Thymus (tissue), 11 donors: ENCODE measurements around the gene GET4. TPM values are rescaled to one million over a fixed set of nuclear protein-coding genes. Genes with fewer than 3 reads are reported as not detected.

Experiments
- DNase-seq, 9 donors: peaks; one replicate each; pipeline ENCODE4 v3.0.0-alpha.2; 2013; ENCODE audit warnings: low spot score in 9 of 9, low read depth in 6 of 9, missing footprints in 1 of 9
- H3K27ac ChIP-seq, 2 donors: one replicate each; pipeline ENCODE4 v1.5.1; 2013; ENCODE audit warnings: control low read depth in 1 of 2, low read depth in 1 of 2, low read length in 1 of 2, mild to moderate bottlenecking in 1 of 2, moderate library complexity in 1 of 2
- H3K27me3 ChIP-seq, 2 donors: one replicate each; pipeline ENCODE4 v1.5.1; 2013; ENCODE audit warnings: low read length in 1 of 2; ENCODE audit not compliant: control insufficient read depth in 2 of 2, insufficient read depth in 1 of 2
- H3K36me3 ChIP-seq, 2 donors: one replicate each; pipeline ENCODE4 v1.5.1; 2013; ENCODE audit warnings: low read length in 1 of 2, mild to moderate bottlenecking in 1 of 2, moderate library complexity in 1 of 2; ENCODE audit not compliant: control insufficient read depth in 2 of 2, insufficient read depth in 2 of 2
- H3K4me1 ChIP-seq, 2 donors: one replicate each; pipeline ENCODE4 v1.5.1; 2013; ENCODE audit warnings: low read length in 2 of 2; ENCODE audit not compliant: control insufficient read depth in 2 of 2, insufficient read depth in 2 of 2
- H3K4me3 ChIP-seq, 2 donors: one replicate each; pipeline ENCODE4 v1.5.1; 2013; ENCODE audit warnings: low read length in 2 of 2, control low read depth in 1 of 2, mild to moderate bottlenecking in 1 of 2
- H3K9me3 ChIP-seq, 2 donors: one replicate each; pipeline ENCODE4 v1.5.1; 2013; ENCODE audit warnings: low read length in 1 of 2, mild to moderate bottlenecking in 1 of 2; ENCODE audit not compliant: control insufficient read depth in 2 of 2, insufficient read depth in 1 of 2
- WGBS: extraction: QIAGEN DNeasy Blood & Tissue Kit; methylation state at CpG from one replicate; pipeline ENCODE4 v1.1.7; 2013; 5-methylcytosine and 5-hydroxymethylcytosine counted together
- polyA plus RNA-seq: library from polyadenylated mRNA; stranded (reverse); fragments of 200-250 nt; gene quantifications from one replicate; pipeline ENCODE4 v1.2.3, GENCODE V29; 2013
- total RNA-seq: library from RNA; stranded (reverse); fragments of 120-200 nt; gene quantifications from one replicate; pipeline ENCODE4 v1.2.4, GENCODE V29; 2013
- donor health status: healthy.

The GET4 gene
- total and polyA plus RNA-seq, 2 donors, result 24.3 to 84.7 TPM

DNA sequence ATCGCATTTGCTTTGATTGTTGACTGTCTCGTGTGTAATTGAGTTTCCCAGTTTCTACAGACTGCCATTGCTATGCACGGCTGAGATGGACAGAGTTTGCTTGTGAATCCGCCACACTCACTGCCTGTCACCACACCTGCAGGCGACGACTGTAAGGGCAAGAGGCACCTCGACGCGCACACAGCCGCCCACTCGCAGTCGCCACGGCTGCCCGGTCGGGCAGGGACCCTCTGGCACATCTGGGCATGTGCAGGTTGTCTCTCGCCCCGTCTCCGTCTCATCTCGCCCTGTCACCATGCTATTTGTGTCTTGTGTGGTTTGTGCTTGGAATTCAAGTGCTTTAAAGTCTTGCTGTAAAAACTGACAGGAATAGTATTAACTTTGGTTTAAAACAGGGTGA lies 26.6 kb upstream of the GET4 start:
- peaks cover 1 to 13% of the 10 kb centered on the region in 2 donors for H3K9me3 ChIP-seq

DNA sequence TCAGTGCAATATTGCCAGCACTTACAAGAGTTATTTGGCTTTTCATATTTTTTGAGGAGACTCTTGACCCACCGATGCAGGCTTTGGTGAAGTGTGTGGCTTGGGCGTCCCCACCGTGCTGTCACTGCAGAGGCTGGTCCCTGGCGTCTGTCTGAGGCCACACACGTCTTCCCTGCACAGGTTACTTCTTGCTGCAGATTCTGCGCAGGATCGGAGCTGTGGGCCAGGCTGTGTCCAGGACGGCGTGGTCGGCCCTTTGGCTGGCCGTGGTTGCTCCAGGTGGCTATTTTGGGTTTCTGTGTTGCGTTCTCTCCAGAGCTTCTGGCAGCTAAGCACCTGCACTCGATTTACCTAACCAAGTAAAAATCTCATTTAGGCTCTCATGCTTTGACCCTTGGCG lies 25.1 kb upstream of the GET4 start:
- 94% methylated on average over 14 of the region's 14 CpGs for WGBS
- no peak overlapping the region for H3K4me3 ChIP-seq
- peaks cover 53 to 60% of the 10 kb centered on the region in 2 donors for H3K36me3 ChIP-seq
- no peaks in the 10 kb centered on the region for H3K27me3 ChIP-seq
- no peaks in the 10 kb centered on the region for H3K4me1 ChIP-seq
- no peak for DNase-seq
- H3K9me3 ChIP-seq, result peaks cover 1 to 13% of the 10 kb centered on the region in 2 donors
- no peak overlapping the region for H3K27ac ChIP-seq

More for the DNA sequence above, 26.6 kb upstream of the GET4 start:
- Histone ChIP-seq H3K27me3 (no peaks in the 10 kb centered on the region), H3K27ac (no peak overlapping the region), H3K4me3 (no peak overlapping the region), H3K36me3 (peaks cover 45 to 57% of the 10 kb centered on the region in 2 donors), H3K4me1 (no peaks in the 10 kb centered on the region)
- WGBS, result 97% methylated on average over 19 of the region's 19 CpGs
- no peak for DNase-seq

DNA sequence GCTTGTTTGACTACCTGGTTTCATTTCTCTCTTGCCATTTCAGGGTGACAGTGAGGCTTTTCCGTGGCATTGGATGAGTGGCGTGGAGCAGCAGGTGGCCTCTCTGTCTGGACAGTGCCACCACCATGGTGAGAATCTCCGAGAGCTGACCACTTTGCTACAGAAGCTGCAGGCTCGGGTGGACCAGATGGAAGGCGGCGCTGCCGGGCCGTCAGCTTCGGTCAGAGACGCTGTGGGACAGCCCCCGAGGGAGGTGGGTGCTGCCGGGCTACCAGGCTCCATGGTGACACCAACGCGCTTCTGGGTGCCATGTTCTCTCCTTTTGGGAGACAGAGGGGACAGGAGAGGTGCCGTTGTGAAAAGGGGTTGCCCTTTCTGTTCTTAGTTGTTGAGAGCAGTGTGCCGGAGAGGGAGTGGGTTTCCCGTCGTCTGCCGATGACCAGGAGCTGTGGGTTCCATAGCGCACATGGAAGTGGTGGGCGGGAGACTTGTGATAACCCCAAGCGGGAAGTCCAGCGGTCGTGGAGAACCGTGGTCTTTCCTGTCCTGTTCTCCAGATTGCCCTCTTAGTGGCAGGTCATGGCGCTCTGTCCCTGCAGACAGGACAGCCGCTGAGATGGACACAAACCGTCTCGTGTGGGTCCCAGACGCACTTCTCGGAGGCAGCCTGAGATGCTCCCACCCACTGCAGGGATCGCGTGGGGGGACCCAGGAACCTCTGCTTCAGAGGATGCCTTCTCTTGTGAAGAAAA lies 22.8 kb upstream of the GET4 start:
- H3K27ac ChIP-seq, result no peak overlapping the region
- H3K27me3 ChIP-seq, result no peaks in the 10 kb centered on the region
- H3K4me1 ChIP-seq, result no peaks in the 10 kb centered on the region
- no peak for DNase-seq
- peaks cover 65 to 81% of the 10 kb centered on the region in 2 donors for H3K36me3 ChIP-seq
- no peaks in the 10 kb centered on the region for H3K9me3 ChIP-seq
- H3K4me3 ChIP-seq, result no peak overlapping the region
- WGBS, result 95% methylated on average over 33 of the region's 33 CpGs

- WGBS, result 96% methylated on average over 32 of the region's 32 CpGs
- DNase-seq, result no peak
- no peaks in the 10 kb centered on the region for H3K4me1 ChIP-seq
- peaks cover 64 to 77% of the 10 kb centered on the region in 2 donors for H3K36me3 ChIP-seq
- no peak overlapping the region for H3K27ac ChIP-seq
- H3K9me3 ChIP-seq, result no peaks in the 10 kb centered on the region
- H3K4me3 ChIP-seq, result no peak overlapping the region
- H3K27me3 ChIP-seq, result no peaks in the 10 kb centered on the region
Measured at GRCh38 chr7:854118-854775, 22.1 kb upstream of the GET4 start.

DNA sequence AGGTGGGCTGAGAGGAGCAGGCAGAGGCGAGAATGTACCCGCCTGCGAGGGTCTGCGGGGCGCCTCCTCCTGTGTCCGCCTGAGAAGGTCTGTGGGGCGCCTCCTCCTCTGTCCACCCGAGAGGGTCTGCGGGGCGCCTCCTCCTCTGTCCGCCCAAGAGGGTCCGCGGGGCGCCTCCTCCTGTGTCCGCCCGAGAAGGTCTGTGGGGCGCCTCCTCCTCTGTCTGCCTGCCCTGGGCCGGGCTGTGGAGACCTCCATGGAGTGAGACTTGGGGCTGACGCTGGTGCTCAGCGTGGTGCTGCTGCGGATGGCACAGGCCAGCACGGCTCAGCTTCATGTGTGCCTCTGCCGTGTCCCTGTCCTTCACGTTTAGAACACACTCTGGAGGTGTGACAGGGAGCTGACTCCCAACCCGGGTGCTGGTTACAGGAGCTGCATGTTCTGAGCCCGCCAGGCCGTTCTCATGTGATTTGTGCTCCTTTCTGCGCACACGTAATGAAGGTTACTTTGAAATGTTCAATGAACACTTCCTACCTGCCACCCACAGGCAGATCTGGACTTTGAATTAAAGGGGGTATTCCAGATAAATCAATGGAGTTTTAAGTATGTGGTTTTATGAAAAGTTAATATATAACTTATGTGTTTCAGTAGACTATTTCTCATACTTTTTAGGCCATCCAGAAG lies 20.5 kb upstream of the GET4 start:
- WGBS, result 96% methylated on average over 29 of the region's 29 CpGs
- H3K4me1 ChIP-seq, result no peaks in the 10 kb centered on the region
- DNase-seq, result no peak
- H3K4me3 ChIP-seq, result no peak overlapping the region
- H3K9me3 ChIP-seq, result no peaks in the 10 kb centered on the region
- H3K27ac ChIP-seq, result no peak overlapping the region
- no peaks in the 10 kb centered on the region for H3K27me3 ChIP-seq
- peaks cover 68 to 82% of the 10 kb centered on the region in 2 donors for H3K36me3 ChIP-seq

DNA sequence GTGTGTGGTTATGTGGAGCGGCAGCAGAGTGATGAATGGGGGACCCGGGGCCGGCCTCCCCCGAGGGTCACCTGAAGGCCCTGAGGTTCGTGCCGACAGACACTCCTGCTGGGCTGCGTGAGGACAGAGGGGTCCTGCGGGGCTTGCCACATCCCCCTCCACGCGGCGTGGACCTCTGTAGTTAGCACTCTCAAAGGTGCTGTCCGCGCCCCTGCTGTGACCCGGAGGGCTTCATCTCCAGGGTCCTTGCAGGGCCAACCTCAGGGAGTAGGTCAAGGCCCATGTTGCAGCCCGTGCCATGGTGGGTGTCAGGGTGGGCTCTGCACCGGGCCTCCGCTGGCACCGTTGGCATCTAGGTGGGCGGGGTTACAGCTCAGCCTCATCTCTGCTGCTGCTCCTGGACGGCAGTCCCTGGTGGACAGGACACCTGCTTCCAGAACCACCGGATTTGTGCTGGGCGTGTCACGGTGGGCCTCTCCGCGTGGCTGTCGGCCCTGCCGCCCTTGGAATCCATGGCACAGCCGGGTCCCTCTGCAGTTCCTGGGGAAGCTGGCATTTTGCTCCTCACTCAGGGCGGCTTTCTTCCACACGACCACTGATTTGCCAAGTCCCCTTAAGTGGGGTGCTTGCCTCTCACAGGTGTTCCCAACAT lies 19.8 kb upstream of the GET4 start:
- H3K4me1 ChIP-seq, result no peaks in the 10 kb centered on the region
- no peak overlapping the region for H3K4me3 ChIP-seq
- no peaks in the 10 kb centered on the region for H3K27me3 ChIP-seq
- H3K36me3 ChIP-seq, result peaks cover 72 to 86% of the 10 kb centered on the region in 2 donors
- H3K9me3 ChIP-seq, result no peaks in the 10 kb centered on the region
- no peak for DNase-seq
- no peak overlapping the region for H3K27ac ChIP-seq
- WGBS, result 98% methylated on average over 30 of the region's 30 CpGs

DNA sequence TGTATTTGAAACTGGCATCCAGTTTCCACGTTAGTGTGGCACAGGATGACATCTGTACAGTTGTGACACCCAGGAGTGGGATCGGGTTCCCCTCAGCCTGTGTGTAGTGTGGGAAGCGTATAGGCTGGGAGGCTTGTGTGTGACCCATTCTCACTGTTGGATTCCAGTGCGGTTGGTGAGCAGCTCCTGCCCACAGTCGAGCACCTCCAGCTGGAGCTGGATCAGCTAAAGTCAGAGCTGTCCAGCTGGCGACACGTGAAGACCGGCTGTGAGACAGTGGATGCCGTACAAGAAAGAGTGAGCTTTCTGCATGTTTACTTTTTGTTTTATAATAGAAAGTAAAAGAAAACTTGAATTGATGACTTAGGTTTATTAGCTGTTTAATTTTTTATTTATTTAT lies 18.7 kb upstream of the GET4 start:
- H3K27ac ChIP-seq, result no peak overlapping the region
- no peak for DNase-seq
- WGBS, result 98% methylated on average over 9 of the region's 9 CpGs
- H3K9me3 ChIP-seq, result no peaks in the 10 kb centered on the region
- H3K4me3 ChIP-seq, result no peak overlapping the region
- peaks cover 72 to 90% of the 10 kb centered on the region in 2 donors for H3K36me3 ChIP-seq
- H3K4me1 ChIP-seq, result no peaks in the 10 kb centered on the region
- no peaks in the 10 kb centered on the region for H3K27me3 ChIP-seq

DNA sequence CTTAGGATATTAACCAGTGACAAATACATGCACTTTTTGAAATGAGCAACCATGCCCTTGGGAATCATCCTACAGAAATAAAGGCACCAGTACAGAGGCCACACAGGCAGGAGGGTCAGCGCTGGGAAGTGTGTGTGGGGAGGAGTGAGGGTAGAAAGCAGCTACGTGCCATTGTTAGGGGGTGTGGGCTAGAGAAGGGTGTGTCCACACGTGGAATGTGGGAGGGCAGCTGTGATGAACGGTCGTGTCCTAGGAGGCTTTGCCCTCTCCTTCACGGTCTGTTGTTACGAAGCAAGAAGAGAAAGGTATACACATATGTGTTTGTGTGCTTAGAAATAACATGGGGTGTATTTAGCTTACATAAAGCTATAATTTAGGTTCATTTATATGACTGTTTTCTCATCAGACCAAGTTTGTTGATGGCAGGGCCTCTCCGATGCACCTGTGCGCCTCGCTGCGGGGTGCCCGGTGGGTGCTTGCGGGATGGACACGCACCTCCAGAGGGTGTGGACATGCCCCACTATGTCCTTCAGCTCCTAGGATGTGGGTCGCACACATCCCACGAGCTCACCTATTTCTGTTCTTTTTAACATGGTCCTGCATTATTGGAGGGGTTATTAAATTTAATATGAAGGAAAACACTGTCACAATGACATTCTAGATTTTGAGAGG lies 16.9 kb upstream of the GET4 start:
- Histone ChIP-seq H3K4me1 (no peaks in the 10 kb centered on the region), H3K27me3 (no peaks in the 10 kb centered on the region), H3K36me3 (peaks cover 61 to 77% of the 10 kb centered on the region in 2 donors), H3K9me3 (no peaks in the 10 kb centered on the region), H3K4me3 (no peak overlapping the region), H3K27ac (no peak overlapping the region)
- DNase-seq, result no peak
- 95% methylated on average over 16 of the region's 16 CpGs for WGBS
